Measurements from ENCODE around the gene DUSP23. TPM values are rescaled to one million over a fixed set of nuclear protein-coding genes. Genes with fewer than 3 reads are reported as not detected.
A peak's percentile ranks its signal among the peaks of the same experiment; 100 is the strongest.

DUSP23 gene
- total and polyA plus RNA-seq, 4 donors, result 25.8 to 244 (median 110) TPM

DNA sequence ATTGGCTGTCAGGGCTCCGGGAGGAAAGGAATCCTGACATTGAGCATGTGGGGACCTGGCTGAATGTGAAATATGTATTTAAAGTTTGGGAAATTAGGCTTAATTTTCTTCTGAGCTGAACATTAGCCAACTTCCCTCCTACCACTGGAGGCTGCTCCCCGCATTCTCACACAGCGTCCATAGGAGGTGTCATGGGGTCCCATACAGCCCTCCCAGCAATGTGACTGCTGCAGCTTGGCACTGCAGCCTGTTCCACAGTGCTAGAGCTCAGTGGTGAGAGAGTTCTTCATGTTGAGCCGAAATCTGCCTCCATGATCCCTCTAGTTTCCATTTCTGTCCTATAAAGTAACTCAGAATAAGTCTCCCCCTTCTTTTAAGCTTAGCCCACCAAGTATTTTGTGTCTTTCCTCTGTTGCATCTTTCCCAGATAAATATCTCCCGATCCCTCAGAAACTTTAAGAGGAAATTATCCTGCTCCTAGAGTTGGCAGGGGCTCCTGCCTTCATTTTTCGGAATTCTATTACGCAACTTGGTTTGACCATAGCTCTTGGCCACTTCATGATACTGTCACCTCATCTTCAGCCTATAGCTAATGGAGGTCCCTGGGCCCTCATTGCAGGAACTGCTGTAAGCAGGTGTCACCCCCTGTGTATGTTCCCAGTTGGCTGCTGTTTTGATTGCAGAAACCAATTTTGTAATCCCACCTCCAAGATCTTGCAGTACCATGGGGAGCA lies 23.4 kb downstream of the DUSP23 start:
- Histone ChIP-seq H3K36me3 (ENCODE audit: control insufficient read depth in 4 of 4, insufficient read depth in 4 of 4, low read length in 4 of 4) (no peaks in the 10 kb centered on the region), H3K27me3 (ENCODE audit: control insufficient read depth in 3 of 3, insufficient read depth in 3 of 3, low read length in 2 of 3) (no peaks in the 10 kb centered on the region), H3K4me1 (ENCODE audit: control insufficient read depth in 5 of 5, insufficient read depth in 5 of 5, low read length in 5 of 5) (peaks cover 0 to 22% (median 4%) of the 10 kb centered on the region in 5 donors), H3K9ac (ENCODE audit: insufficient read depth in 1 of 2, low read length in 2 of 2) (no peak overlapping the region), H3K27ac (ENCODE audit: low read depth in 1 of 2, low read length in 1 of 2) (no peak overlapping the region), H3K9me3 (ENCODE audit: control insufficient read depth in 4 of 4, insufficient read depth in 3 of 4, low read length in 3 of 4) (no peaks in the 10 kb centered on the region), H3K4me3 (no peak overlapping the region)
- no peak for ATAC-seq (ENCODE audit: insufficient read depth, low FRiP score)
- 68 to 70% methylated on average over 7 of the region's 7 CpGs for WGBS, 2 donors
- peak; percentile 34 to 64 (median 42) for DNase-seq
- TF ChIP-seq, protein P1, sequence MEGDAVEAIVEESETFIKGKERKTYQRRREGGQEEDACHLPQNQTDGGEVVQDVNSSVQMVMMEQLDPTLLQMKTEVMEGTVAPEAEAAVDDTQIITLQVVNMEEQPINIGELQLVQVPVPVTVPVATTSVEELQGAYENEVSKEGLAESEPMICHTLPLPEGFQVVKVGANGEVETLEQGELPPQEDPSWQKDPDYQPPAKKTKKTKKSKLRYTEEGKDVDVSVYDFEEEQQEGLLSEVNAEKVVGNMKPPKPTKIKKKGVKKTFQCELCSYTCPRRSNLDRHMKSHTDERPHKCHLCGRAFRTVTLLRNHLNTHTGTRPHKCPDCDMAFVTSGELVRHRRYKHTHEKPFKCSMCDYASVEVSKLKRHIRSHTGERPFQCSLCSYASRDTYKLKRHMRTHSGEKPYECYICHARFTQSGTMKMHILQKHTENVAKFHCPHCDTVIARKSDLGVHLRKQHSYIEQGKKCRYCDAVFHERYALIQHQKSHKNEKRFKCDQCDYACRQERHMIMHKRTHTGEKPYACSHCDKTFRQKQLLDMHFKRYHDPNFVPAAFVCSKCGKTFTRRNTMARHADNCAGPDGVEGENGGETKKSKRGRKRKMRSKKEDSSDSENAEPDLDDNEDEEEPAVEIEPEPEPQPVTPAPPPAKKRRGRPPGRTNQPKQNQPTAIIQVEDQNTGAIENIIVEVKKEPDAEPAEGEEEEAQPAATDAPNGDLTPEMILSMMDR (IDR thresholded peaks at IDR 0.05; ENCODE audit: control extremely low read depth, extremely low read depth), result no peak

DNA sequence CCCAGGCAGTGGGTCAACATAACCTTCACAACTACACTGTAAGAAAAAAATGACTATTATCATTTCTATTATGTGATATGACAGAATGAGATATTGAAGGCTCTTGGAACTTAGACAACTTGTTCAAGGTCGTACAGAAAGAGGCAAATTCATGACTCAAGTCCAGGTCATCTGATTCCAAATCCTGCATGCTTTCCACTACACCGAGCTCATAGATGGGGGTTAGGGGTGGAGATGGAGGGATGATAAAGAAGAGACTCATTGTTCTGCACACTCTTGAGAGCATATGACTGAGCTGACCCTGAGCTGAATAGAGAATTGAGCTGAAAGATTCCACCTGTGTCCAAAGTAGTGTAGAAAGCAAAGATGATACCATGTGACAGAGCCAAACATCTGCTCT lies 24.2 kb downstream of the DUSP23 start:
- Histone ChIP-seq H3K4me1 (ENCODE audit: control insufficient read depth in 5 of 5, insufficient read depth in 5 of 5, low read length in 5 of 5) (peaks cover 0 to 22% (median 4%) of the 10 kb centered on the region in 5 donors), H3K27me3 (ENCODE audit: control insufficient read depth in 3 of 3, insufficient read depth in 3 of 3, low read length in 2 of 3) (no peaks in the 10 kb centered on the region), H3K36me3 (ENCODE audit: control insufficient read depth in 4 of 4, insufficient read depth in 4 of 4, low read length in 4 of 4) (no peaks in the 10 kb centered on the region), H3K27ac (ENCODE audit: low read depth in 1 of 2, low read length in 1 of 2) (no peak overlapping the region), H3K4me3 (no peak overlapping the region), H3K9ac (ENCODE audit: insufficient read depth in 1 of 2, low read length in 2 of 2) (no peak overlapping the region), H3K9me3 (ENCODE audit: control insufficient read depth in 4 of 4, insufficient read depth in 3 of 4, low read length in 3 of 4) (no peaks in the 10 kb centered on the region)
- DNase-seq, result no peak
- no peak for ATAC-seq (ENCODE audit: insufficient read depth, low FRiP score)
- WGBS, 2 donors, result 58 to 64% methylated on average over 2 of the region's 2 CpGs
- TF ChIP-seq, protein P1 (IDR thresholded peaks at IDR 0.05; ENCODE audit: control extremely low read depth, extremely low read depth), result no peak

DNA sequence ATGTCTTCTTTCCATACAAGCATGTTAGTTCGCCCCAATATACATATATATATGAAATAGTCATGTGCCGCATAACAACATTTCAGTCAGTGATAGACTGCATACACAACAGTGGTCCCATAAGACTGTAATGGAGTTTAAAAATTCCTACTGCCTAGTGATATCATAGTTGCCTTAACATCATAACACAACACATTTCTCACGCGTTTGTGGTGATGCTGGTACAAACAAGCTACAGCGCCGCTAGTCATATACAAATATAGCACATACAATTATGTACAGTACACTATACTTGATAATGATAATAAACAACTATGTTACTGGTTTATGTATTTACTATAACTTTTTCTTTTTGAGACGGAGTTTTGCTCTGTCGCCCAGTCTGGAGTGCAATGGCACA lies 35.2 kb downstream of the DUSP23 start:
- Histone ChIP-seq H3K4me1 (ENCODE audit: control insufficient read depth in 5 of 5, insufficient read depth in 5 of 5, low read length in 5 of 5) (no peaks in the 10 kb centered on the region), H3K4me3 (no peak overlapping the region), H3K9me3 (ENCODE audit: control insufficient read depth in 4 of 4, insufficient read depth in 3 of 4, low read length in 3 of 4) (no peaks in the 10 kb centered on the region), H3K36me3 (ENCODE audit: control insufficient read depth in 4 of 4, insufficient read depth in 4 of 4, low read length in 4 of 4) (no peaks in the 10 kb centered on the region), H3K9ac (ENCODE audit: insufficient read depth in 1 of 2, low read length in 2 of 2) (no peak overlapping the region), H3K27me3 (ENCODE audit: control insufficient read depth in 3 of 3, insufficient read depth in 3 of 3, low read length in 2 of 3) (peaks cover 0 to 3% (median 0%) of the 10 kb centered on the region in 3 donors), H3K27ac (ENCODE audit: low read depth in 1 of 2, low read length in 1 of 2) (no peak overlapping the region)
- TF ChIP-seq, protein P1 (IDR thresholded peaks at IDR 0.05; ENCODE audit: control extremely low read depth, extremely low read depth), result no peak
- no peak for DNase-seq
- ATAC-seq (ENCODE audit: insufficient read depth, low FRiP score), result no peak
- WGBS, 2 donors, result 90 to 91% methylated on average over 8 of the region's 8 CpGs
